NB4 (cell line): Measurements from ENCODE around the gene RBM33.

Experiments used
- CTCF ChIP-seq: IDR thresholded peaks from one replicate; pipeline ENCODE4 v1.5.1; 2012; ENCODE audit warnings: low read depth, low read length
- MAX ChIP-seq: IDR thresholded peaks from 2 replicates; pipeline ENCODE4 v1.6.1; 2011; ENCODE audit warnings: low read depth, low read length

- TF ChIP-seq CTCF = no peak
- TF ChIP-seq MAX = 0 out of 2 replicates have a peak, but pooled peaks have one; percentile 13
Observed at GRCh38 chr7:155612658-155613057, 31.8 kb upstream of the RBM33 start.
